Spinal cord (tissue), 10 donors: ENCODE measurements around the gene MFNG. TPM values are rescaled to one million over a fixed set of nuclear protein-coding genes. Genes with fewer than 3 reads are reported as not detected.

ENCODE experiments used
- DNase-seq, 6 donors: peaks; one replicate each; pipeline versions ENCODE4 v3.0.0 to v3.0.0-alpha.2; 2013 to 2015; ENCODE audit warnings: low spot score in 6 of 6, low read depth in 4 of 6
- H3K27ac ChIP-seq: one replicate; pipeline ENCODE4 v1.5.1; 2013; ENCODE audit warnings: low read depth, low read length, control low read depth
- H3K27me3 ChIP-seq: one replicate; pipeline ENCODE4 v1.6.1; 2013; ENCODE audit warnings: low read length; ENCODE audit not compliant: control insufficient read depth, insufficient read depth
- H3K36me3 ChIP-seq: one replicate; pipeline ENCODE4 v1.6.1; 2013; ENCODE audit warnings: low read length; ENCODE audit not compliant: control insufficient read depth, insufficient read depth
- H3K4me1 ChIP-seq: one replicate; pipeline ENCODE4 v1.6.1; 2013; ENCODE audit warnings: low read length; ENCODE audit not compliant: control insufficient read depth, insufficient read depth
- H3K4me3 ChIP-seq: one replicate; pipeline ENCODE4 v1.5.1; 2013; ENCODE audit warnings: low read depth, low read length, control low read depth
- H3K9me3 ChIP-seq: one replicate; pipeline ENCODE4 v1.6.1; 2013; ENCODE audit warnings: low read length; ENCODE audit not compliant: control insufficient read depth, insufficient read depth
- WGBS: methylation state at CpG from one replicate; pipeline ENCODE4 v1.1.5; 2013; ENCODE audit warnings: missing lambda C conversion rate; ENCODE audit not compliant: insufficient coverage; 5-methylcytosine and 5-hydroxymethylcytosine counted together
- polyA plus RNA-seq, 2 donors: library from polyadenylated mRNA; unstranded; fragments of 120-200 nt; gene quantifications; one replicate each; pipeline ENCODE4 v1.2.1, GENCODE V29; 2013; ENCODE audit not compliant: insufficient read length in 2 of 2
- total RNA-seq, 2 donors: library from RNA; depleted of rRNA in 1 of 2; stranded (reverse); fragments of 120-200 nt in 1 of 2; fragments of >200 nt in 1 of 2; gene quantifications; one replicate each; pipeline versions ENCODE4 v1.2.3 to v1.2.4, GENCODE V29; 2013 to 2014
- donor health status: healthy.

Gene MFNG
- total and polyA plus RNA-seq, 4 donors: 3.6 to 12.6 (median 11.2) TPM

GRCh38 chr22:37420686-37421467, 65.3 kb downstream of the MFNG start:
- Histone ChIP-seq H3K36me3 (peaks cover 23% of the 10 kb centered on the region), H3K4me1 (peaks cover 93% of the 10 kb centered on the region), H3K27ac (no peak overlapping the region), H3K27me3 (peaks cover 37% of the 10 kb centered on the region), H3K4me3 (peak overlapping the region; percentile 27), H3K9me3 (no peaks in the 10 kb centered on the region)
- 46% methylated on average over 18 of the region's 18 CpGs for WGBS
- DNase-seq: peak in 1 of 6 donors; percentile 62

DNA sequence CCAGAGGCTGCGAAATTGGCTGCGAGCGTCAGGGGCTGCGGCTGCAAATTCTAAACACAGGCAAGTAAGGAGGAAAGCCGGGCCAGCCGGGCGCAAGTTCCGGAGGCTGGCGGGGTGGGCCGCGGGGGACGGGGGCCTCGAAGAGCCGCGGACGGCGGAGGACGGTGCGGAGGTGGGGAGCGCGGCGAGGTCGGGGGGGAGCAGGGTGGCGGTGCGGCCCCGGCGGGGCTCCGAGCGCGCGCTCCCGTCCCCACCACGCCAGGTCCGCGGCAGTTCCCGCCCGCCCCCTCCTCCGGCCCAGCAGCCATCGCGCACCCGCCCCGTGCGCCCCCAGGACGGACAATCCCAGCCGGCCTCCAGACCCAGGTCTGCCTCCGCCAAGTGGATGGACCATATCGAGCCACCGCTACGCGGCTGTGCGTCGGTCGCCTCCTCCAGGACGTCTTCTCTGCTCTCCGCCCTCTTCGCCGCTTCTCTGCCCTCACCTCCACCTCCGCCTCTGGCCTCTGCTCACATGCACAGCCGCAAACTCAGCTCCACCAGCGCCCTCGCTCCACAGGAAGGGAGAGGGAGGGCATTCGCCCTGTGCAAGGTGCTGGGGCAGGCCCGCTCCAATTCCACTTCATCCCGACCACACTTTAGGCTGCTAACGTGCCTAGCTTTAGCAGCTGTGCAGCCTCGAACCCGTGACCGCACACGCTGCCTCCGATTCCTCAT, 66.1 kb downstream of the MFNG start:
- Histone ChIP-seq H3K36me3 (peaks cover 28% of the 10 kb centered on the region), H3K9me3 (no peaks in the 10 kb centered on the region), H3K4me1 (peaks cover 90% of the 10 kb centered on the region), H3K27me3 (peaks cover 30% of the 10 kb centered on the region), H3K27ac (no peak overlapping the region), H3K4me3 (peak overlapping the region; percentile 27)
- whole genome bisulfite sequencing: 2% methylated on average over 70 of the region's 70 CpGs
- peak in 1 of 6 donors; percentile 61 for DNase-seq

DNA sequence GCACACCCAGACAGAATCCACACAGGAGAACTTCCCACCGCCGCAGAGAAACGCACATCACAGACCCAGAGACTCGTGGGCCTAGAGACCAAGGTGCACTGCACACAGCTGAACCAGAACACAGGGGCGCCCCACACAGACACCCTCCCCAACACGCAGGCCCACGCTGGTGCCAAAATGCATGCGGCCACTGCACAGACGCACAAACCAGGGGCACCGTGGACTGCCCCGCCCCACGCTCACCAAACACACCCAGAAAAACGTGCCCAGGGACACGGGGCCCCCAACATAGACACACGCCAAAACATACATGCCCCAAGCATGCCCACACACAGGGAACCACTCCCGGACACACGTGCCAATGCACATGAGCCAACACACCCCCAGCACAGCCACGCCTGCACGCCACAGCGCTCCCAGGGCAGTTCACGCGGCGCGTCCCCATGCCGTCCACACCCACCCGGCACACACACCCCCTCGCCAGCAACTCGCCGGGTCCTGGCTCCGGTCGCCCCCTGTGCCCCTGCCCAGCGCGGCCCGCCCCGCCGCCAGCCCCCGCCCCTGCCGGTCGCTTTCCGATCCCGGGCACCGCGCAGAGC, 66.7 kb downstream of the MFNG start:
- Histone ChIP-seq H3K27me3 (peaks cover 26% of the 10 kb centered on the region), H3K4me3 (peak overlapping the region; percentile 9), H3K9me3 (no peaks in the 10 kb centered on the region), H3K4me1 (peaks cover 89% of the 10 kb centered on the region), H3K36me3 (peaks cover 29% of the 10 kb centered on the region), H3K27ac (peak overlapping the region; percentile 8)
- 18% methylated on average over 39 of the region's 43 CpGs for WGBS
- DNase-seq: peak in 1 of 6 donors; percentile 38

Other genes with a start within 250 kb of the MFNG start
- 1 to 10 TPM; 2.1 to 4.8 TPM for gene RAC2, start 242.1 kb downstream of the MFNG start, total RNA-seq
- gene RAC2, start 242.1 kb downstream of the MFNG start, polyA plus RNA-seq: 1 to 10 TPM; 2.4 to 3.0 TPM
- 1 to 10 TPM; 9.1 to 9.4 TPM for gene CYTH4, start 203.9 kb downstream of the MFNG start, total RNA-seq
- gene CYTH4, start 203.9 kb downstream of the MFNG start, polyA plus RNA-seq: 1 to 10 TPM; 5.8 to 6.7 TPM
- 1 to 10 TPM; 5.1 to 9.4 TPM for gene ELFN2, start 58.9 kb downstream of the MFNG start, total RNA-seq
- 10 to 100 TPM; 59.9 to 60.2 TPM for gene ELFN2, start 58.9 kb downstream of the MFNG start, polyA plus RNA-seq
- gene CARD10, start 33.0 kb upstream of the MFNG start, total RNA-seq: 10 to 100 TPM in 1 of 2 donors, 1 to 10 TPM in 1; 4.0 to 12.6 TPM
- 10 to 100 TPM; 13.0 to 14.6 TPM for gene CARD10, start 33.0 kb upstream of the MFNG start, polyA plus RNA-seq
- 10 to 100 TPM in 1 of 2 donors, 1 to 10 TPM in 1; 4.8 to 23.3 TPM for gene CDC42EP1, start 74.1 kb upstream of the MFNG start, total RNA-seq
- 10 to 100 TPM; 39.6 to 41.3 TPM for gene CDC42EP1, start 74.1 kb upstream of the MFNG start, polyA plus RNA-seq
- not detected for gene LGALS2, start 93.7 kb upstream of the MFNG start, total RNA-seq
- gene LGALS2, start 93.7 kb upstream of the MFNG start, polyA plus RNA-seq: under 1 TPM; 0.74 to 0.92 TPM
- 10 to 100 TPM; 27.2 to 47.4 TPM for gene GGA1, start 122.5 kb upstream of the MFNG start, total RNA-seq
- gene GGA1, start 122.5 kb upstream of the MFNG start, polyA plus RNA-seq: 10 to 100 TPM; 59.3 to 80.3 TPM
- 1 to 10 TPM; 3.6 to 8.8 TPM for gene SH3BP1, start 153.3 kb upstream of the MFNG start, total RNA-seq
- gene SH3BP1, start 153.3 kb upstream of the MFNG start, polyA plus RNA-seq: 1 to 10 TPM; 5.7 to 5.9 TPM
- 10 to 100 TPM; 44.1 to 44.3 TPM for gene PDXP, start 172.3 kb upstream of the MFNG start, total RNA-seq
- gene PDXP, start 172.3 kb upstream of the MFNG start, polyA plus RNA-seq: 100 to 1,000 TPM; 118 to 121 TPM
- 1,000 to 10,000 TPM in 1 of 2 donors, 100 to 1,000 TPM in 1; 572 to 1,031 TPM for gene LGALS1, start 189.3 kb upstream of the MFNG start, total RNA-seq
- 100 to 1,000 TPM; 373 to 592 TPM for gene LGALS1, start 189.3 kb upstream of the MFNG start, polyA plus RNA-seq
- gene NOL12, start 200.0 kb upstream of the MFNG start, total RNA-seq: 10 to 100 TPM; 12.2 to 28.4 TPM
- 10 to 100 TPM; 39.3 to 40.6 TPM for gene NOL12, start 200.0 kb upstream of the MFNG start, polyA plus RNA-seq
- 10 to 100 TPM; 32.3 to 58.9 TPM for gene TRIOBP, start 210.7 kb upstream of the MFNG start, total RNA-seq
- gene TRIOBP, start 210.7 kb upstream of the MFNG start, polyA plus RNA-seq: 10 to 100 TPM; 52.8 to 72.9 TPM